Limb (tissue), 2 donors: Measurements from ENCODE around the gene LAMC3.
"Not testable (repeated sequence)": the region's sequence is repeated elsewhere in the genome, so short reads cannot be mapped to it uniquely, and the experiment has no call there.

Source experiments
- DNase-seq, 2 donors: peaks; one replicate each; pipeline ENCODE4 v3.0.0-alpha.2; 2016; ENCODE audit errors: extremely low spot score in 2 of 2

Gene LAMC3

DNA sequence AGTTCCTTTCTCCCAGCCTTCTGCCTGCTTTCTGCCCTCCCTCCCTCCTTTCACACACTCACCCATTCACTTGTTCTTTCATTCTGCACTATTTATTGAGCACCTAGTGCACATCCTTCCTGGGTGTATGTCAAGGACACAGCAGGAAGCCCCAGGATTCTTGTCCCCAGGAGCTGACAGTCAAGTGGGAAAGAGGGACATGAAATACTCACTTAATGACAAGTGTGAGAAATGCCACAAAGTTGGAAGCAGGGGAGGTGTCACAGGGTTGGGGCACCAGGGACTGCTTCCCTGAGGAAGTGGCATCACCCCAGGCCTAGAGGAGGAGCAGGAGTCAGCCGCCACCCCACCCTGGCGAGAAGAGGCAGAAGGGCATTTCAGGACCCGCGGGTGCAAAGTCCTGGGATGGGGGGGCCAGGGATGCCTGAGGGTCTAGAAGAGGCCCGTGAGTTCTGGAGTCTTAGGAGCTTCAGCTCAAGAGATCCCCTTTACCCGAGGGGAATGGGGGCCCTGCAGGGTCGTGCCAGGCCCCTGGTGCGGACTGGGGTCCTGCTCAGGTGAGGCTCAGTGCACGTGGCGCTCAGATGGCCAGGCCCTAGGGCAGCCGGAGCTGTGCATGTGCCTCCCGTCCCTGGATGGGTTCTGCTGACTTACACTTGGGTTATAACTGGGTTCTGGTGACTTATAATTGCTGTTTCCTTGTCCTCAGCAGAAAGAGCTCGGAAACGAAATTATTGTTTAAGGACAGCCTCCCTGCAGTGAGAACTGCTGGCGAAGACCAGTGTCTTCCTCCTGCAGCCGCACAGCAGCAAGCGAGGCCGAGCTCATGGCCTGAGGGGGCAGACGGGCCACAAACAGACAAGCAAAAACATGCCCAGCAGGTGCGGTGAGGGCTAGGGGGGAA, 16.9 kb upstream of the LAMC3 start:
- DNase-seq = no peak

DNA sequence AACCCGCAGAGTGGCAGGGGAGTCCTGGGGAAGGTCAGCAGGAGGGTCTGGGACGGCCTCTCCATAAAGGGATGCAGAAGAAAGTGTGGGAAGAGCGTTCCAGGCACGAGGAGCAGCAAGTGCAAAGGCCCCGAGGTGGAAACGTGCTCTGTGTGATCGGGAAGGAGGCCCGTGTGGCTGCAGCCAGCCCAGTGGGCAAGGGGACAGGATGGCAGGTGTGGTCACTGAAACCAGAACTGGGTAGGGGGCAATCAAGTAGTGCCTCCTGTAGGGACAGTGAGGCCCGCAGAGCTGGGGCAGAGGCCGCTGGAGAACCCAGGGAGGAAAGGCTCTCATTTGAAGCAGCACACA, 16.3 kb upstream of the LAMC3 start:
- no peak for DNase-seq

DNA sequence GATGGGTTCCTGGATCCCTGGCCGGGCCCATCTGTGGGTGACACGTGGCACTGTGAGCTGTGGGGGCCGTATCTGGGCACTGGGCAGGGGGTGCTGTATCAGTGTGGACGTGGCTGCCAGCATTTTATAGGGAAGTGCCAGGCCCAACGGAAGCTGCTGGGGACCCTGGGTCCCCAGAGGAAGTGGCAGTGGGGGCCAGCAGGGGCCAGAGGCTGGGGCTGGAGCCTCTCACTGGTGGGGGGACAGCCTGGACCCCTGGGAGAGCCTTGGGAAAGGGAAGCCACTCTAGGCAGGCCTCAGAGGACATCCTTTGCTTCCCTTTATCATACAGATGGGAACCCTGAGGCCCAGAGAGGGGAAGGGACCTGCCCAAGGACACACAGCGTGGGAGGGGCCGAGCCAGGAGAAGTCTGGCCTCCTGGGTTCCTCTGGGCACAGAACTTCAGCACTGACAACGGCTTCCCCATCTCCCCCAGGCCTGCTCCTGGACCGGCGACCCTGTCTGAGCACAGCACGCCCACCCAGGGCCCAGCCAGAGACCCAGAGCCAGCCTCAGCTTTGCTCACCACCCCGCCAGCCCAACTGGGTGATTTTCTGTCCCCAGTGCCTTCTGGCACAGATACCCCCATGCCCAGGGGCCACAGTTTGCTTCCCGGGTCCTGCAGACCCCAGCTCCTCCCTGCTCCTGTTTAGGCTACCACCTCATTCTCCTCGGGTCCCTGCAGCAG, 15.5 kb upstream of the LAMC3 start:
- DNase-seq = no peak

GRCh38 chr9:130994135-130995085, 14.6 kb upstream of the LAMC3 start:
- no peak for DNase-seq

DNA sequence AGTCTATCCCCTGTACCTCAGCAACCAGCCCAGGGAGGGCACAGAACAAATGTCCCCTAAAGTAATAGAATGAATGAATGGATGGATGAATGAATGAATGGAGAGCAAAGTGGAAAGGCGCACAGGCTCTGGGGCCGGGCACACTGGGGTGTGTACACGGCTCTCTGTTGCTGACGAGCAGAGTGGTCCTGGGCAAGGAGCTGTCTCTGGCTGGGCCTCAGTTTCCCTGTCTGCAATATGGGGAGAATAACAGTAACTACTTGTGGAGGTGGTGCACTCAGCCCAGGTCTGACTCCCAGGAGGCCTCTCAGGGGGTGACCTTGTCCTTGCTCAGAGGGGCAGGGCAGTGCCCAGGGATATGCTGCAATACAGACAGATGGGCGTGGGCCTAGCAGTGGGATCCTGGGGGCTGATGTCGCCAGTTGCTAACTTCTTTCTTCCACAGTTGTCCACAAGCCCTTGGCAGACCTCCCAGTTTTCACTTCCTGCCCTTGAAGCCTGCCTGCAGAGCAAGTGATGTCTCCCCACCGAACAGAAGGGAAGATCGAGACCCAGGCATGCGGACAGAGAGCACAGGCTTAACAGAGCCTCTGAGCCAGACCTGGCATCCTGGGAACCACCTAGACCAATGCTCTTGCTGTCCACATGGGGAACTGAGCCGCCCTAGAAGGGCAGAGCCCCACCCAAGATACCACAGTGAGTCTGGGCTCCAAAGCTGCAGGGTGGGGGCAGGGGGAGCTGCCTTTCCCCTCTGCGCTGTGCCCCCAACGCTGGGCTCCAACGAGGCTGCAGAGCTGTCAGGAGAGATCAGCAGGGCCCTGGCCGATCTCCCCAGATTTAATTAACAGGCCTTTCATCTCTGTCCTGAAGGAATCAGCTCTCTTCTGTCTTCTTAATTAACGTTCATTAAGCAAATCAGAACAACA, 13.6 kb upstream of the LAMC3 start:
- peak in 1 of 2 donors; percentile 58 for DNase-seq

GRCh38 chr9:130996205-130996604, 12.8 kb upstream of the LAMC3 start:
- DNase-seq = no peak

DNA sequence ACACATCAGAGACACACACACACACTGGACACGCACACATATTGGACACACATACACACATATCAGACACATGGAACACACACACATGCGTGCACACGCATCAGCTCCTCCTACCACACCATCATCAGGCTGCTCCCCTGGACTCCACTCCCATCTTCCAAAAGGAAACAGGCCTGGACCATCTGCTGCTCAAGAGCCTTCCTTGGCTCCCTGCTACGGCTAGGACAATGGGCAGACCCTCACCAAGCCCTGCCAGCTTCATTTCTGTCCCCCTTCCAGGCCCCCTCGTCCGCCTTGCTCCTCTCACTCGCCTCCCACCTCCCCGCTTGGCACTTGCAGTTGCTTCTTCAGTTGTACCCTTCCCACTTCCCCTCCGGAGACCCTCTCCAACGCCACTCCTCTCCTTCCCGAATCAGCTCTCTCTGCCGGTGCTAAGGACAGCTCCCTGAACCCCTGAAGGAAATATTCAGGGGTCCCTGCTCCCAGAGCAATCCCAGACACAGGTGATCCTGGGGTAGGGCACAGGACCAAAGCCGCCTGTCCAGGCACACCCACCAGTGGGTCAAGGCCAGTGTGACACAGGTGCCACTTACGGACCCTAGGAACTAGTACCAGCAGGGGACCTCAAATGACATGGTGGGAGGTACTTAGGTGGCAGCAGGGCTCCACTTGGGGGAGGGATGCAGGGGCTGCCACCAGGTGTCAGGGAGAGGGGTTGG, 12.1 kb upstream of the LAMC3 start:
- no peak for DNase-seq

GRCh38 chr9:130997395-130997684, 11.6 kb upstream of the LAMC3 start:
- no peak for DNase-seq

- peak in 1 of 2 donors; percentile 82 for DNase-seq
Measured at GRCh38 chr9:130997925-130998596, 10.9 kb upstream of the LAMC3 start.

DNA sequence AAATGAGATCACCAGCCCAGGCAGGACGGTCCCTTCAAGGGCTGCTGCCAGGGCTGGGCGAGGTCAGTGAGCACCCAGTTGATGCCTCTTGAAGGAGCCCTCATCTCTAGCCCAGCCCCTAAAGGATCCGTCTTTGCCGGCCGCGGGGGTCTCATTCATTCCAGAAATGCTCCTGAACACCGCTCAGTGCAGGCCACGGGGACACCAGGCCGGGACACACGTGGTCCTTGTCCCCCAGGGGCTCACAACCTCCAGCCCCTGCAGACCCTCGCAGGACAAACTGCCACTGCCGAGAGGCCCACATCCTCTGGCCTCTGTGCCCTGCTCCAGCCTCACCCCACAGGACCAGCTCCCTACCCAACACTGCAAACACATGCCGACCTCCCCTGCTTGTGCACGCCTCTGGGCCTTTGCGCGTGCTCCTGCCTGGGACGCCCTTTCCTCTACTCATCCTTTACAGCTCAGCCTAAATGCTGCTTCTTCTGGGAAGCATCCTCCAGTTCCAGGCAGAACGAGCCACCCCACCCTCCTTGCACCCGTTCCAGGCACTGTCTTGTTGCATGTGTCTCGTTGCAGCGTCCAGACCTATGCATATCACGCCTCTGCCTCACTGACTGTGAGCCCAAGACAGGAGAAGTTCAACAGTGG, 10.3 kb upstream of the LAMC3 start:
- no peak for DNase-seq

- no peak for DNase-seq
Measured at GRCh38 chr9:130999245-130999623, 9.7 kb upstream of the LAMC3 start.

DNA sequence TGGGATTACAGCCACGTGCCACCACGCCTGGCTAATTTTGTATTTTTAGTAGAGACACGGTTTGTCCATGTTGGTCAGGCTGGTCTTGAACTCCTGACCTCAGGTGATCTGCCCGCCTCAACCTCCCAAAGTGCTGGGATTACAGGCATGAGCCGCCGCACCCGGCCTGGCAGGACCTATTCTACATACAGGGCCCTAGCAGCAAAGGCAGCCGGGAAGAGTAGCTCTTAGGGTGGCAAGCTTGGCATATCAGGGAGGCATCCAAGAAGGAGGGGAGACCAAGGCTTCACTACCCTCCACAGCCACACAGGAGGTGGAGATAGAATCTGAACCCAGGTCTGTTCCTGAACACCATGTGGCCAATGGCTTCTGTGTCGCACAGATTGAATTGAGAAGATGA, 8.4 kb upstream of the LAMC3 start:
- DNase-seq = not testable (repeated sequence)

DNA sequence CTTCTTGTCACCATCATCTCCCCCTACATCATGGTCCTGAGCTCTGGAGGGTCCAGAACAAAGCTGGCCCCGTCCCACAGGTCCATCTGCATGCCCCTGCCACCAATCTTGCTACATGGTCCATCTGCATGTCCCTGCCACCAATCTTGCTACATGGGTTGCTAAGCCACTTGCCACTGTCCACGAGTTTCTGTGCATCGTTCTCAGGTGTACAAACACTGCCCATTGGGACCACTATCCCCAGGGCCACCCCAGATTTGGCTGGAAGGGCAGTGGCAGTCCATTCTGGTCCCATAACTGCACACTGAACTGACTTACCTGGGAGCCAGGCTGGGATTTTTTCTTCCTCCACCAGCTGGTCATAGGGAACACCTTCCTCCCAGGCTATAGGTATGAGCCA, 8.0 kb upstream of the LAMC3 start:
- no peak for DNase-seq

- DNase-seq = no peak
Measured at GRCh38 chr9:131001990-131002389, 7.0 kb upstream of the LAMC3 start.

GRCh38 chr9:131006601-131007000, 2.4 kb upstream of the LAMC3 start:
- no peak for DNase-seq

DNA sequence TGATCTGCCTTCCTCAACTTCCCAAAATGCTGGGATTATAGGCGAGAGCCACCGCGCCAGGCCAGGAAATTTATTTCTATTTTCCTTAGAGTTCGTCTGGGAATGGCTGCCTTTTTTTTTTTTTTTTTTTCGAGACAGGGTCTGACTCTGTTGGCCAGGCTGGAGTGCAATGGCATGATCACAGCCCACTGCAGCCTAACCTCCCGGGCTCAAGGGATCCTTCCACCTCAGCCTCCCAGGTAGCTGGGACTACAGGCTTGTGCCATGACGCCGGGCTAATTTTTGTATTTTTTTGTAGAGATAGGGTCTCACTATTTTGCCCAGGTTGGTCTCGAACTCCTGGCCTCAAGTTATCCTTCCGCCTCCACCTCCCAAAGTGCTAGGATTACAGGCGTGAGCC, 888 bp upstream of the LAMC3 start:
- DNase-seq = no peak

- no peak for DNase-seq
Measured at GRCh38 chr9:131008563-131008908, 438 bp upstream of the LAMC3 start.

DNA sequence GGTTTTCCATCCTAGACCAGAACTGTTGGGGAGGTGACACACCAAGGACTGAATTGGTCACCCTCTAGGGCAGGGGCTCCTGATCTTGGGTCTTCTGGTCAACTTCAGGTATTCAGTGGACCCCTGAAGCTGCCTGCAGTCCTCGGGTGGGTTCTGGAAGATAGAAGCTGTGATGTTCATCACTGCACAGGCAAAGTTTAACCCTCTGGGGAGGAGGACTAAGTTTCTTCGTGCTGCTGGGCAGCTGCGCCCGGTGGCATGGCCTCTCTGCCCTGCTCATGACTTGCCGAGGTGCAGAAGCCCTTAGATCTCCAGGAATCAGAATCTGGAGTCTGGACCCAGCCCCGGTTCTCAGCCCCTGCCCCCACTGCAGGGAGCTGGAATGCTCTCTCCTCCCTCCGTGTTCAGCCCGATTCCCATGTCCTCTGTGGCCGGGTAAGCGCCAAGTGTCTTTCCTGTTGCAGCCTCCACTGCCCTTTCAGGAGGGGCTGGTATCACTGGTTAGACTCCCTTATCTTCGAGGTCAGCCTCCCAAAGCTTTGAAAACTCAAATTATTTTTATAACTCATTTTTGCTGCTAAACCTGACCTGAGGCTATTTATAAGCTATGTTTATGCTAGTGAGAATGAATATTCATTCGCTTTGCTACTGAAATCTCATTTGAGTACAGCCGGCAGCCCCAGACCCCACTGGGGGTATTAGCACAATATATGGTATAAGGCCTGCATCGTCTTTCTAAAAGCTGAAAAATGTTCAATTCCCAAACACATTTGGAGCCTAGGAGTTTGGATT, 1.7 kb downstream of the LAMC3 start:
- DNase-seq = no peak
